ENCODE measurements around the gene GDF7.

GDF7 gene

DNA sequence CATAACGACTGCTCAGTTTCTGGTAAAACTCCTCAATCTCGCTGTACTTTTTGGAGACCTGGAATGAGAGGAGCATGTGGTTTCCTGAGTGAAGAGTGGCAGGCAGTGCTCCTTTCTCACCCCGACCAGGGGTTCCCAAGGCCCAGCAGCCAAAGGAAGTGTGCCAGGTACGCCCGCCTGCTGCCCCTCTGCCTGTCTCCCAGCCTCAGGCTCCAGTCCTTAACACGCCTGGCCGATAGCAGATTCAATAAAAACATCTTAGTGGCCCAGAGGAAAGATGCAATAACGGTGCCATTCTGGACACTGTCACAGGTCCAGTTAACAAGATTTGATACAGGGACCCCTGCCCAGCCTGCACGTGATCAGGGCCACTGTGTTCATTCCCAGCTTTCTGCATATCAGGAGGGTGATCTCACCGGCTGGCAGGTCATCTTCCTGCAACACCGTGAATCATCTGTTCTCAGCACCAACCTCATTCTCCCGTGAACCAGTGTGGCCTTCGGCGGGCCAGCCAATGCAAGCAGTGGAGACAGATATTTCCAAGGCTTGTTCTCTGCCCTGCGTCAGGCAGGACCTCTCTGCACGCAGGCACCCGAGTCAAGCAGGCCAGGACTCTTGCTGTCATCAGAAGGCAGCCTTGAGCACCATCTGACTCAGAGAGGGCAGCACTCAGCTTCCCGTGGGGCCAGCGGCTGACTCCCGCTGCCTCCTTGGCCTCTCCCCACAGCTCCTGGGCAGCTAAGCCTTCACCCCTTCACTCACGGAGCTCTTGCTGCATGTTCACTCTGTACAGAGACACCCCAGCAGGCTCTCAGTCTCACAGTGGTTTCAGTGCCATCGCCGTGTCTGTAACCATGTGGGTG is 25.6 kb upstream of the GDF7 start:
- peak in 3 of 10 donors; percentile 70 to 87 (median 82) for DNase-seq
- intact Hi-C loops (cut with DNase I), result loop anchor here (5.0 kb wide), 1 partner anchor 264 kb away; no protein-coding TSS in a partner anchor

DNA sequence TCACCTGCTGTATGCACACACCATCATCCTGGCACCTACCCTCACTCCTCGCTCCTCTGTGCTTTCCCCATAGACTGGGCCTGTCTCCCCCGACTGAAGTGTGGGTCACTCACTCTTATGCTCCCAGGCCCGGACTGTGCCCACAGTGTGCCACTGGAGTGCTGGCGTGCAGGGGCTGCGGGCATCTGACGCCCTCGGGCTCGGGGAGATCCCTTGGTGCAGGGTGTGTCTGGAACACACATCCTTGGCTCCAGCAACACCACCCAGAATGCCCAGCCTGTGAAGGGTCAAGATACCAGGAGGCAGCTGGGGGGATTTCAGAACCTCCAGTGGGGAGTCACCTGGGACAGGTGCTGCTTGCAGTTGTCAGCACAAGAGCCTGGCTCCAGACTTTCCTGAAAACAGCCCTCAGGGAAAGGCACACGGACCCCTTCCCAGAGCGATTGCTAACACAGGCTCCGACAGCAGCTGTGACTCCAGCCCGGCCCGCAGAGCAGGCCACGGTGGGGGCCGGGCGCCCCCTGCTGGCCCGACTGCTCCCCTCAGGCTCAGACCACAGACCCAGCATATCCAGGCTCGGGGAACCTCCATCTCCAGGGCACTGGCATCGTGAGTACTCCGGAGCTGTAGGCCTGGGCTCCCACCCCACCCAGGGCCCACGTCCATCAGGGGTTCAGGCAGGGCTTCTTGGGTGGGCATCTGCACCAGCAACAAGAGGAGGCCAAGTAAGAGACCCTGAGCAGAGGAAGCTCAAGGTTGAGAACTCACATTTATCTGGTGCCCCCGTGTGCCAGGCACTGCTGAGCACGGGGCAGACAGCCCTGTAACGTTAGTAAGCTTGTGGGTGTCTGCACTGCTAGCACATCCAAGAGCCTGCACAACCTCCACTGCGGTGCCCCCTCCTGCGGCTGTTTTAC is 24.6 kb upstream of the GDF7 start:
- peak; percentile 71 to 97 (median 84) for DNase-seq
- intact Hi-C loops (cut with DNase I), result loop anchor here (2.0 to 5.0 kb wide), 2 partner anchors 200 to 265 kb away; no protein-coding TSS in a partner anchor

GRCh38 chr2:20643060-20643459 is 23.9 kb upstream of the GDF7 start:
- intact Hi-C loops (cut with DNase I), result loop anchor here (2.0 to 5.0 kb wide), 2 partner anchors 200 to 266 kb away; no protein-coding TSS in a partner anchor

GRCh38 chr2:20643826-20644225 is 23.1 kb upstream of the GDF7 start:
- DNase-seq, result peak in 1 of 10 donors; percentile 6
- intact Hi-C loops (cut with DNase I), result loop anchor here (2.0 to 5.0 kb wide), 2 partner anchors 201 to 267 kb away; no protein-coding TSS in a partner anchor

More at GRCh38 chr2:20643060-20643459, 23.9 kb upstream of the GDF7 start:
- DNase-seq, result peak in 2 of 10 donors; percentile 70 to 77

- peak in 2 of 10 donors; percentile 57 to 72 for DNase-seq
- intact Hi-C loops (cut with DNase I), result no loop called here
Measured at GRCh38 chr2:20645301-20645701, 21.6 kb upstream of the GDF7 start.

GRCh38 chr2:20645761-20646160 is 21.2 kb upstream of the GDF7 start:
- intact Hi-C loops (cut with DNase I), result no loop called here
- peak in 1 of 10 donors; percentile 49 for DNase-seq

DNA sequence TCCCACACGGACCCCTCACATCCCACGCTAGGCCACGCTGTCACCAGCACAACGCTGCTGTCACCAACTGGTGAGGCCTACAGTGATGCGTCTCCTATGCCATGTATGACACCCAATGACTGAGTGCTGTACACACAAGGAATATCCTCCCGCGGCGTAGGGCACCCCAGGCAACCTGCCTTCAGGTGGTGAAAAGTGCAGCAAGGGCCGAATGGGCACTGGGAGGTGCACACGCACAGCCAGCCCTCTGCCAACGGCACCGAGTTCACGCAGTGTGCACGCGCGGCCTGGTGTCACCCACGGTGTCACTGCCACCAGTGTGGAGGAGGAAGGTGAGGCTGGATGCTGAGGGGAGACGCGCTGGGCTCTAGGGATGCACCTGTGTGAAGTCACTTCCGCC is 20.5 kb upstream of the GDF7 start:
- peak in 2 of 10 donors; percentile 54 to 73 for DNase-seq
- intact Hi-C loops (cut with DNase I), result no loop called here

GRCh38 chr2:20647211-20647610 is 19.7 kb upstream of the GDF7 start:
- peak in 2 of 10 donors; percentile 20 to 55 for DNase-seq
- intact Hi-C loops (cut with DNase I), result no loop called here

DNA sequence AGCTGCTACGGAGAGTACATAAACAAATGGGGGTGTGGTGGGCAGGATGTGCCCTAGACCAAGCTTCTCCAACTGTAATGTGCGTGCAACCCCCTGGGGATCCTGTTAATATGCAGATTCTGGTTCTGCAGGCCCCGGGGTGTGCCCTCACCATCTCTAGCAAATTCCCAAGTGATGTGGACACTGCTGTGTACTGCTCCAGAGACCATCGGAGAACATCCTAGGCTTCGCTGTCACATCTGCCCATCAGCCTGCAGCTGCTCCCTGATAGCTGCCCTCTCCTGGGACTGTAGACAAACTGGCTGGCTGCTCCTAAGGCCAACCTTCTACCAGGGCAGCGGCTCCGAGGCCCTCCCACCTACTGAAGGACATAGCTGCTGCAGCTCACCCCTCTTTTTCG is 19.2 kb upstream of the GDF7 start:
- peak in 2 of 10 donors; percentile 29 to 61 for DNase-seq
- intact Hi-C loops (cut with DNase I), result no loop called here

DNA sequence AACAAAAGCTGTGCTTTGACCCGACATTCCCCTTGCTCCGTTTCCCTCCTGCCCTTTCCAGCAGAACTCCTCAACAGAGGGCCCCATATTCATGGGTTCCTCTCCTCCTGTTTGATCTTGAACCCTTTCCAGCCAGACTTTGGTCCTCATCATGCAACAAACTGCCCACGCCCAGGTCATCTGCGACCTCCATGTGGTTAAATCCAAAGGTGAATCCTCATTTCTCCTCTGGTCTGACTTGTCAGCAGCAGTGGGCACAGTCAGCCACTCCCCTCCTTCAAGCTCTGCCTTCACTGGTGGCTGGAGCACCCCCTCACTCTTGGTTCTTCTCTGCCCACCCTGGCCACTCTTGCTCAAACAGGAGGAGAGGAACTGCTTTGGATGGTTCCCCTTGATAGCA is 18.7 kb upstream of the GDF7 start:
- intact Hi-C loops (cut with DNase I), result no loop called here
- peak in 4 of 10 donors; percentile 0 to 23 (median 20) for DNase-seq

DNA sequence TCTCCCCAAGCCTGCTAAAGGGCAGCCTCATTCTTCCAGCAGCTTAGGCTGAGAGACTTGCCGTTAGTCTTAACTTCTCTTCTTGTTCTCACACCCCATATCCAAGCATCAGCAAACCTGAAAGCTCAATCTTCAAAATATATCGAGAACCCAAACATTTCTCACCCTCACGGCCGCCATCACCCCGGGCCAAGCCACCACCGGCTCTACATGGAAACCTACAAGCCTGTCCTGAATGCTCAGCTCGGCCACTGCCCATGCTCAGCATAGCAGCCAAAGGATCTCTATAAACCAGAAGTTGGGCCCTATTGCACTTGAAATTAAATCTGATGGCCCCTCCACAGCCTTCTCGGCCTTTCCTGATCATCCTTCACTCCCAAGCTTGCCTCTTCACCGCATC is 18.1 kb upstream of the GDF7 start:
- intact Hi-C loops (cut with DNase I), result no loop called here
- DNase-seq, result peak in 4 of 10 donors; percentile 5 to 67 (median 47)

DNA sequence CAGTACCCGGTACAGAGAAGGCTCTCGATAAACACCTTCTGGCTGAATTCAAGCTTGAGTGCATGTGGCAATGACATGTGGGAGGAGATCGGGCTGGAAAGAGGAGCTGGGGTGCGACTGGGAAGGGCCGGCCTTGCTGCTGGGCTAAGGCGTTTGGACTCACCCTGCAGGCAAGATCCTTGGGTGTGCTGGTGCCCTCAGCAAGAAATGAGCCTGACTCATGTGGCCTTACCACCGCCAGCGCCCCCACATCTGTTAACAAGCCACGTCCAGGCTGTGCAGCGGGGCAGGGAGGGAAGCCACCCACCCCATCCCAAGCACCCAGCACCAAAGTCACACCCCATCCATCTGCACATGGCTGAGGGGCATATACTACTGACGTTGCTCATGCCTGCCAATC is 17.4 kb upstream of the GDF7 start:
- intact Hi-C loops (cut with DNase I), result no loop called here

GRCh38 chr2:20649976-20650375 is 17.0 kb upstream of the GDF7 start:
- intact Hi-C loops (cut with DNase I), result no loop called here

More for the DNA sequence above, 17.4 kb upstream of the GDF7 start:
- peak in 3 of 10 donors; percentile 74 to 79 (median 76) for DNase-seq

GRCh38 chr2:20650393-20650876 is 16.5 kb upstream of the GDF7 start:
- intact Hi-C loops (cut with DNase I), result no loop called here
- DNase-seq, result peak in 3 of 10 donors; percentile 81 to 84 (median 84)

More at GRCh38 chr2:20649976-20650375, 17.0 kb upstream of the GDF7 start:
- DNase-seq, result no peak

GRCh38 chr2:20650877-20651730 is 15.8 kb upstream of the GDF7 start, which contains the start of gene HS1BP3:
TSS of gene HS1BP3 (minus strand) at chr2:20651098. CDS start at chr2:20651063, 35 bp downstream.
- intact Hi-C loops (cut with DNase I), result no loop called here
- DNase-seq, result peak; percentile 71 to 98 (median 82)

DNA sequence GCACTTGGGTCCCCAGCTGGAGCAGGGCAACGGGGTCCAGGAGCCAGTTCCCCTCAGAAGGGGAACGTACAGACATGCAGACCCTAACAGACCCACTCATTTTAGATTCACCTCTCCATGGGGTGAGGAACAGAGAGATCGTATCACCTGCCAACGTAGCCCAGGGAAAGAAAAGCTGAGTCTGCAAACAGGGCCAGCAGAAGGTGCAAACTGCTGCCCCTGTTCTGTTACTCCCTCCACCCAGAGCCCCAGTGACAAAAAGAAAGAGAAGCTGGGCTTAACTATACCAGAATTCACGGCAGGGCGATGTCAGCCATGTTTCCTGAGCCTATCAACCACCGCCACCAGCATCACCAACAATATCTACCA is 15.2 kb upstream of the GDF7 start:
- intact Hi-C loops (cut with DNase I), result no loop called here
- DNase-seq, result peak in 1 of 10 donors; percentile 15

DNA sequence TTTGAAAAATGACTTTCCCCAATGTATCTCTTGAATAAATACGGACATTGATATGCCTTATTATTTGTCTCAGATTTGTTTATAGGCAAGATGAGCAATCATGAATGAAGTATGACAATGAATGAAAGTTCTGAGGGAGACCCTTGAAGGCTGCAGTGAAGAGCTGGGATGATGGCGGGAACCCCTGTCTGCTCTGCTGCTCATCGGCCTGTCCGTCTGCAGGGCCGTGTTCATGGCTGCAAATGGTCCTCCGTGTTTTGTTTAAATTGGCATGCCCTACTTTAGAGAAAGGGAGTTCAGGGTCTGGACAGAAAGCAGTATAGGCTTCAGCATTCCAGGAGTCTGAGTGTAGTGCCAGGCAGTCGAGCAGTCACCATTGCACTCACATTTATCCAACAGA is 14.8 kb upstream of the GDF7 start:
- intact Hi-C loops (cut with DNase I), result no loop called here
- DNase-seq, result peak in 2 of 10 donors; percentile 8 to 35

GRCh38 chr2:20652673-20653575 is 14.0 kb upstream of the GDF7 start:
- DNase-seq, result peak in 3 of 10 donors; percentile 23 to 81 (median 54)
- intact Hi-C loops (cut with DNase I), result no loop called here
